HepG2 (cell line): Measurements from ENCODE around the gene ZC3H18. TPM values are rescaled to one million over a fixed set of nuclear protein-coding genes. Genes with fewer than 3 reads are reported as not detected.

ENCODE experiments used
- ATAC-seq: fragments of 200-7000 bp; cut with Tn5 transposase; 3 replicates; pipeline ENCODE4 v1.9.1; 2020; ENCODE audit warnings: mild to moderate bottlenecking, moderate library complexity
- BruUV-seq: library from RNA; stranded (reverse); fragments of 400-500 nt; replicated peaks from 2 replicates; lab custom pipeline; 2021; lab: Mats Ljungman, UMichigan
- CTCF ChIA-PET: fragments of 300-600 bp; formaldehyde crosslinking; extraction: SDS; loops from one replicate; lab custom pipeline; 2021; ENCODE audit warnings: low total read pairs, inconsistent platforms, low intra/inter-chr PET ratio; lab: Yijun Ruan, JAX
- POLR2A ChIA-PET: fragments of 350-600 bp; sonication (Branson Sonifier 250); formaldehyde crosslinking; loops from one replicate; lab custom pipeline; 2020; ENCODE audit warnings: antibody characterized with exemption, inconsistent platforms; lab: Yijun Ruan, JAX
- DNase-seq: peaks from one replicate; pipeline ENCODE4 v3.0.0-alpha.2; 2015; ENCODE audit warnings: low spot score
- FAIRE-seq: peaks from 3 replicates; lab custom pipeline; 2011; peaks lifted over from hg19 to GRCh38; lab: Jason Lieb, UNC
- H2AFZ ChIP-seq: one replicate; pipeline ENCODE4 v1.6.1; 2011; ENCODE audit warnings: low read length, inconsistent platforms
- H3K27ac ChIP-seq: fragments of 300-600 bp; 3 replicates; pipeline ENCODE4 v1.8.0; 2011; ENCODE audit warnings: mixed run types, mild to moderate bottlenecking, mixed read lengths, low read length, inconsistent platforms; ENCODE audit not compliant: insufficient read depth; ENCODE audit errors: extremely low read length
- H3K27me3 ChIP-seq, 2 experiments: fragments of 200-600 bp in 1 of 2; 2 replicates in 1 of 2; 3 replicates in 1 of 2; pipeline versions ENCODE4 v1.6.0 to v1.8.0; 2011; ENCODE audit warnings: low read length in 2 of 2, mild to moderate bottlenecking in 2 of 2, moderate library complexity in 2 of 2, inconsistent platforms in 1 of 2; ENCODE audit not compliant: insufficient read depth in 2 of 2, control insufficient read depth in 1 of 2
- H3K36me3 ChIP-seq, 2 experiments: fragments of 200-600 bp in 1 of 2; replicated peaks in 1 of 2; 2 replicates in 1 of 2; 3 replicates in 1 of 2; pipeline versions ENCODE4 v1.5.1 to v1.8.0; 2011; ENCODE audit warnings: low read length in 2 of 2, inconsistent platforms in 1 of 2; ENCODE audit not compliant: insufficient read depth in 2 of 2, control insufficient read depth in 1 of 2
- H3K4me1 ChIP-seq: 2 replicates; pipeline ENCODE4 v1.5.1; 2012; ENCODE audit warnings: low read length, inconsistent platforms; ENCODE audit not compliant: insufficient read depth
- H3K4me2 ChIP-seq: 2 replicates; pipeline ENCODE4 v1.6.0; 2011; ENCODE audit warnings: low read depth, low read length, inconsistent platforms
- H3K4me3 ChIP-seq, 3 experiments: fragments of 200-600 bp in 1 of 3; sonication (generic), shearing (Covaris generic) in 1 of 3; replicated peaks in 1 of 3; 2 replicates each; pipeline ENCODE4 v1.5.1; 2011 to 2016; ENCODE audit warnings: low read length in 3 of 3, inconsistent platforms in 2 of 3, low read depth in 2 of 3, mild to moderate bottlenecking in 2 of 3, control low read depth in 1 of 3, mixed read lengths in 1 of 3; ENCODE audit not compliant: insufficient read depth in 1 of 3
- H3K79me2 ChIP-seq: one replicate; pipeline ENCODE4 v1.6.1; 2011; ENCODE audit warnings: low read length, inconsistent platforms; ENCODE audit not compliant: insufficient read depth
- H3K9ac ChIP-seq: 2 replicates; pipeline ENCODE4 v1.6.0; 2011; ENCODE audit warnings: mild to moderate bottlenecking, low read depth, low read length, inconsistent platforms; ENCODE audit not compliant: insufficient read depth
- H3K9me3 ChIP-seq: 2 replicates; pipeline ENCODE4 v1.5.1; 2012; ENCODE audit warnings: mild to moderate bottlenecking, low read length
- H4K20me1 ChIP-seq: 2 replicates; pipeline ENCODE4 v1.6.0; 2011; ENCODE audit warnings: inconsistent platforms, mild to moderate bottlenecking, low read length, moderate library complexity; ENCODE audit not compliant: insufficient read depth
- AGO1 ChIP-seq: fragments of 200-400 bp; formaldehyde crosslinking; IDR thresholded peaks from 2 replicates; pipeline ENCODE4 v1.6.1; 2017; ENCODE audit warnings: mild to moderate bottlenecking, low read depth, low read length, moderate library complexity; ENCODE audit not compliant: poor library complexity, severe bottlenecking
- AGO2 ChIP-seq: fragments of 200-400 bp; formaldehyde crosslinking; optimal IDR thresholded peaks from 2 replicates; pipeline ENCODE3; 2017; ENCODE audit warnings: mild to moderate bottlenecking, low read depth, low read length, moderate library complexity
- AKAP8 ChIP-seq: sonication (generic); formaldehyde crosslinking; IDR thresholded peaks from 2 replicates; pipeline ENCODE4 v1.5.1; 2020; ENCODE audit warnings: mild to moderate bottlenecking, missing genetic modification reagents
- ELF1 ChIP-seq: sonication (generic); formaldehyde crosslinking; IDR thresholded peaks from 2 replicates; pipeline ENCODE4 v1.4.0; 2020; ENCODE audit warnings: missing genetic modification reagents
- MLLT10 ChIP-seq: sonication (generic); formaldehyde crosslinking; IDR thresholded peaks from 2 replicates; pipeline ENCODE4 v1.4.0; 2020; ENCODE audit warnings: missing genetic modification reagents
- NFYC ChIP-seq: IDR thresholded peaks from 2 replicates; pipeline ENCODE4 v1.6.1; 2016; ENCODE audit warnings: missing genetic modification reagents, missing compliant biosample characterization
- POLR2A ChIP-seq, 2 experiments: IDR thresholded peaks; 2 replicates each; pipeline ENCODE4 v1.6.1; 2011; ENCODE audit warnings: low read depth in 2 of 2, low read length in 2 of 2, mild to moderate bottlenecking in 1 of 2, moderate library complexity in 1 of 2; ENCODE audit not compliant: insufficient read depth in 1 of 2
- POLR2G ChIP-seq: fragments of 200-400 bp; formaldehyde crosslinking; IDR thresholded peaks from 2 replicates; pipeline ENCODE4 v1.6.1; 2018; ENCODE audit warnings: mild to moderate bottlenecking, low read depth, low read length, moderate library complexity
- RAD21 ChIP-seq: fragments of 450-650 bp; formaldehyde crosslinking; IDR thresholded peaks from 2 replicates; pipeline ENCODE4 v1.5.0; 2020; ENCODE audit warnings: mild to moderate bottlenecking
- SSRP1 ChIP-seq: IDR thresholded peaks from 2 replicates; pipeline ENCODE4 v1.6.1; 2016; ENCODE audit warnings: control low read depth
- TAF1 ChIP-seq: sonication (generic); formaldehyde crosslinking; IDR thresholded peaks from 2 replicates; pipeline ENCODE4 v1.4.0; 2020; ENCODE audit warnings: missing genetic modification reagents
- ZFP36 ChIP-seq: fragments of 150-350 bp; IDR thresholded peaks from 2 replicates; pipeline ENCODE4 v1.6.1; 2018; ENCODE audit warnings: borderline replicate concordance, low read length, low read depth; ENCODE audit not compliant: partially characterized antibody
- WGBS: methylation state at CpG from one replicate; pipeline ENCODE4 v1.1.6; 2017; ENCODE audit warnings: low lambda C conversion rate; 5-methylcytosine and 5-hydroxymethylcytosine counted together
- in situ Hi-C: cut with HindIII; loops from 2 replicates; pipeline ENCODE4 v1.10.0; 2017; ENCODE audit warnings: low pct_unique_long_range_greater_than_20kb; ENCODE audit not compliant: extremely low pct_ligation_motif_present
- intact Hi-C: fragments of 100-400 bp; cut with micrococcal nuclease; formaldehyde crosslinking; loops from one replicate; pipeline ENCODE4 v1.10.0; 2022; ENCODE audit not compliant: unreplicated experiment
- polyA plus RNA-seq, 8 experiments: library from polyadenylated mRNA; depleted of rRNA in 3 of 8; stranded (reverse) in 7 of 8; unstranded in 1 of 8; fragments of >200 nt; fragmentation: Illumina TruSeq in 4 of 8; extraction: Trizol in 4 of 8; gene quantifications; 2 replicates each; pipeline versions ENCODE4 v1.2.1 to v1.2.3, GENCODE V29; 2011 to 2016; ENCODE audit warnings: low read depth in 4 of 8, missing spikeins in 1 of 8, mixed read lengths in 1 of 8; ENCODE audit not compliant: insufficient read depth in 1 of 8
- total RNA-seq, 5 experiments: library from RNA; depleted of rRNA; stranded (reverse); fragments of >200 nt; fragmentation: Illumina TruSeq; extraction: Trizol; gene quantifications; 2 replicates each; pipeline ENCODE4 v1.2.3, GENCODE V29; 2016; ENCODE audit warnings: low read depth in 1 of 5
- TF ChIP-seq, protein P1 (sequence below): sonication (generic); formaldehyde crosslinking; IDR thresholded peaks from 2 replicates; pipeline ENCODE4 v1.4.0; 2020; ENCODE audit warnings: missing genetic modification reagents
- TF ChIP-seq, protein P2 (sequence below): sonication (generic); formaldehyde crosslinking; IDR thresholded peaks from 2 replicates; pipeline ENCODE4 v1.5.0; 2020; ENCODE audit warnings: mild to moderate bottlenecking, missing genetic modification reagents

Gene ZC3H18
- total and polyA plus RNA-seq, 2 of the 13 experiments (the other 11 are each of a cell fraction or from before 2014, with no cell fraction given): 11.2 to 27.4 TPM

DNA sequence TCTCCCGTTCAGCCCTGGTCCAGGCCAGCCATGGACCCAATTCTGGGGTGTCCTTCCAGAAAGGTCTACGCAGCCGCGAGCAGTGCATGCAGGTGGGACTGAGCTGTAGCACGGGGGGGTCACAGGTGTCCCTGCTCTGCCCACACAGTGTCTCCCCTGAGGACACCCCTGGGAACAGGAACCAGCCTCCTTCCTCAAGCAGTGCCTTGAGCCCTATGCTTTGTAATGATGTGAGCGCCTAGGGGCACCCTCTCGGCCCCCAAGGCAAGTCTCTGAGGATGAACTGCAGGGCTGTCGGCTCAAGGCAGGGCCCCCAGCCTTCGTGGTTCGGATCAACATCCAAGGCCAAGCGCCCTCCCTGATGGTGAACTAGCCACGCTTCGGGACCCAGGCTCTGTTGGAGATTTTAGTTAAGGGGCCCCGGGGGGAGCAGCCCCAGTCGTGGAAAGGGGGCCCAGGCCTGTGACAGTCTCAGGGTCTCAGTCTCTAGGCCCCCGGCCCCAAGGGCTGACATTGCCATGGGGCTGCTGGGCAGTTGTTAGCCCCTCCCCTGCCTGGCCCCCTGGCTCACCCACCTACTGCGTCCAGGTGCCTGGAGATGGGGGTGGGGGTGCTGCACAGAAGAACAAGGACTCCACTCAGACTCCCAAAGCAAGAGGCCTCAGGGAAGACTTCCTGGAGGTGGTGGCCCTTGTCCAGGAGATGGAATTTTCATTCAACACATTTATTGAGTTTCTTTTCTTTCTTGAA, 70.5 kb downstream of the ZC3H18 start:
- ChIA-PET POLR2A (no interaction called here), CTCF (no interaction called here)
- intact Hi-C loops (no loop called here), in situ Hi-C loops (no loop called here)
- no peak for FAIRE-seq
- Histone ChIP-seq H3K79me2 (no peaks in the 10 kb centered on the region), H3K4me2 (peak overlapping the region; percentile 82; the same call in 1 of the 2 replicates), H4K20me1 (peaks cover 10% of the 10 kb centered on the region; the same call in 1 of the 2 replicates), H3K4me3 (no peak overlapping the region), H3K36me3 (peaks cover 0 to 5% of the 10 kb centered on the region in 2 experiments; a peak in 1 of 5 replicates), H2AFZ (no peak overlapping the region), H3K9me3 (no peaks in the 10 kb centered on the region), H3K4me1 (peaks cover 28% of the 10 kb centered on the region), H3K27me3 (peaks cover 17 to 39% of the 10 kb centered on the region in 2 experiments; a peak in 4 of 5 replicates), H3K27ac (no peak overlapping the region), H3K9ac (no peak overlapping the region)
- peak; percentile 3 for ATAC-seq
- 0 out of 2 replicates have a peak, but pooled peaks have one; percentile 13 for TF ChIP-seq TAF1 (CRISPR knock-in tag)
- TF ChIP-seq POLR2A (IDR thresholded peaks at IDR 0.05; ENCODE audit: insufficient read depth in 1 of 2, low read depth in 2 of 2, low read length in 2 of 2): peak in 1 of 2 experiments; percentile 12; a peak in 1 of 4 replicates
- no peak for TF ChIP-seq MLLT10
- TF ChIP-seq AKAP8 (CRISPR knock-in tag): peak; percentile 17; the same call in 1 of the 2 replicates
- TF ChIP-seq ELF1: 0 out of 2 replicates have a peak, but pooled peaks have one; percentile 26
- peak; percentile 53 for TF ChIP-seq ZFP36
- TF ChIP-seq AGO2: peak; percentile 56
- TF ChIP-seq, protein P1, sequence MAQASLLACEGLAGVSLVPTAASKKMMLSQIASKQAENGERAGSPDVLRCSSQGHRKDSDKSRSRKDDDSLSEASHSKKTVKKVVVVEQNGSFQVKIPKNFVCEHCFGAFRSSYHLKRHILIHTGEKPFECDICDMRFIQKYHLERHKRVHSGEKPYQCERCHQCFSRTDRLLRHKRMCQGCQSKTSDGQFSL (CRISPR knock-in tag): peak; percentile 41; the same call in 1 of the 2 replicates
- no peak for TF ChIP-seq NFYC
- peak; percentile 93 for TF ChIP-seq AGO1
- TF ChIP-seq, protein P2, sequence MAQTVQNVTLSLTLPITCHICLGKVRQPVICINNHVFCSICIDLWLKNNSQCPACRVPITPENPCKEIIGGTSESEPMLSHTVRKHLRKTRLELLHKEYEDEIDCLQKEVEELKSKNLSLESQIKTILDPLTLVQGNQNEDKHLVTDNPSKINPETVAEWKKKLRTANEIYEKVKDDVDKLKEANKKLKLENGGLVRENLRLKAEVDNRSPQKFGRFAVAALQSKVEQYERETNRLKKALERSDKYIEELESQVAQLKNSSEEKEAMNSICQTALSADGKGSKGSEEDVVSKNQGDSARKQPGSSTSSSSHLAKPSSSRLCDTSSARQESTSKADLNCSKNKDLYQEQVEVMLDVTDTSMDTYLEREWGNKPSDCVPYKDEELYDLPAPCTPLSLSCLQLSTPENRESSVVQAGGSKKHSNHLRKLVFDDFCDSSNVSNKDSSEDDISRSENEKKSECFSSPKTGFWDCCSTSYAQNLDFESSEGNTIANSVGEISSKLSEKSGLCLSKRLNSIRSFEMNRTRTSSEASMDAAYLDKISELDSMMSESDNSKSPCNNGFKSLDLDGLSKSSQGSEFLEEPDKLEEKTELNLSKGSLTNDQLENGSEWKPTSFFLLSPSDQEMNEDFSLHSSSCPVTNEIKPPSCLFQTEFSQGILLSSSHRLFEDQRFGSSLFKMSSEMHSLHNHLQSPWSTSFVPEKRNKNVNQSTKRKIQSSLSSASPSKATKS (CRISPR knock-in tag): no peak
- peak; percentile 26; the same call in 1 of the 2 replicates for TF ChIP-seq SSRP1 (CRISPR knock-in tag)
- no peak for TF ChIP-seq RAD21 (CRISPR knock-in tag)
- TF ChIP-seq POLR2G: peak; percentile 23; the same call in 1 of the 2 replicates
- 49% methylated on average over 12 of the region's 17 CpGs for WGBS
- TSS peak; percentile 32 for BruUV-seq
- DNase-seq: no peak
